ENCODE data around the gene GPR142. TPM values are rescaled to one million over a fixed set of nuclear protein-coding genes. Genes with fewer than 3 reads are reported as not detected.

GPR142 gene
- total and polyA plus RNA-seq, 2 donors (not counting 3 experiments of a cell fraction or from before 2014, with no cell fraction given) = not detected

DNA sequence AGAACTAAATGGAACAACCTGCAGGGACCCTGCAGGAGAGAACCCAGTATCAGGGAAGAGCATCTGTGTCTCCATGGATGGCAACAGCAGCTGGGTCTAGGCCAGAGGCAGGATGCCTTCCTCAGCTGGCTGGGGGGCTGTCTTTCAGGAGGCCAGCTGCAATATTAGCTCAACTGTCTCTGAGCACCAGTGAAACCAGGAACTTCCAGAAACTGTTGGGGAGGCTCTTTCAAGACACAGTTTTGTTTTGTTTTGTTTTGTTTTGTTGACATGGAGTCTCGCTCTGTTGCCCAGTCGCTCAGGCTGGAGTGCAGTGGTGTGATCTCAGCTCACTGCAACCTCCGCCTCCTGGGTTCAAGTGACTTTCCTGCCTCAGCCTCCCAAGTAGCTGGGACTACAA lies 7.6 kb downstream of the GPR142 start:
- no peak overlapping the region for H3K27ac ChIP-seq (ENCODE audit: insufficient read depth, low read depth, low read length)
- no peaks in the 10 kb centered on the region for H3K9me1 ChIP-seq (replicated peaks; ENCODE audit: control insufficient read depth, extremely low read depth, insufficient read depth, low read length)
- ChIA-PET CTCF (no interaction called here), POLR2A (no interaction called here)
- H3K4me3 ChIP-seq (replicated peaks in 1 of 3; ENCODE audit: insufficient read depth in 1 of 3, low read depth in 1 of 3, low read length in 3 of 3) = no peak overlapping the region
- intact Hi-C loops (cut with micrococcal nuclease) (no loop called here), dilution Hi-C loops (cut with MboI; ENCODE audit: extremely low pct_ligation_motif_present, low sequenced_read_pairs) (no loop called here)
- no peak for FAIRE-seq
- H3K9ac ChIP-seq (replicated peaks; ENCODE audit: extremely low read depth, insufficient read depth, low read length) = no peak overlapping the region
- no peak overlapping the region for H3K4me2 ChIP-seq (ENCODE audit: insufficient read depth, low read length)
- H3K4me1 ChIP-seq (ENCODE audit: control insufficient read depth, extremely low read depth, insufficient read depth, low read length) = no peaks in the 10 kb centered on the region
- H3K79me2 ChIP-seq (ENCODE audit: control insufficient read depth, insufficient read depth, low read length) = no peaks in the 10 kb centered on the region
- no TSS peak for BruUV-seq (replicated peaks)
- no peak for TF ChIP-seq POLR2A (IDR thresholded peaks at IDR 0.05; ENCODE audit: low read depth, low read length)
- no peak for TF ChIP-seq MYC (IDR thresholded peaks at IDR 0.05; ENCODE audit: low read depth, low read length)
- no peak for TF ChIP-seq EZH2 (IDR thresholded peaks at IDR 0.05; ENCODE audit: borderline replicate concordance, low read depth, low read length, severe bottlenecking)
- no peak for DNase-seq (ENCODE audit: low read depth, low spot score)
- H2AFZ ChIP-seq (ENCODE audit: low read depth, low read length) = no peak overlapping the region
- no peaks in the 10 kb centered on the region for H3K36me3 ChIP-seq (ENCODE audit: control insufficient read depth in 2 of 2, extremely low read depth in 1 of 2, insufficient read depth in 2 of 2, low read length in 2 of 2)
- no peaks in the 10 kb centered on the region for H3K27me3 ChIP-seq (ENCODE audit: control insufficient read depth in 2 of 2, insufficient read depth in 2 of 2, low read length in 2 of 2)
- no peaks in the 10 kb centered on the region for H4K20me1 ChIP-seq (replicated peaks; ENCODE audit: control insufficient read depth, extremely low read depth, insufficient read depth, low read length)
- no peaks in the 10 kb centered on the region for H3K9me3 ChIP-seq (replicated peaks; ENCODE audit: control insufficient read depth, insufficient read depth, low read length)

DNA sequence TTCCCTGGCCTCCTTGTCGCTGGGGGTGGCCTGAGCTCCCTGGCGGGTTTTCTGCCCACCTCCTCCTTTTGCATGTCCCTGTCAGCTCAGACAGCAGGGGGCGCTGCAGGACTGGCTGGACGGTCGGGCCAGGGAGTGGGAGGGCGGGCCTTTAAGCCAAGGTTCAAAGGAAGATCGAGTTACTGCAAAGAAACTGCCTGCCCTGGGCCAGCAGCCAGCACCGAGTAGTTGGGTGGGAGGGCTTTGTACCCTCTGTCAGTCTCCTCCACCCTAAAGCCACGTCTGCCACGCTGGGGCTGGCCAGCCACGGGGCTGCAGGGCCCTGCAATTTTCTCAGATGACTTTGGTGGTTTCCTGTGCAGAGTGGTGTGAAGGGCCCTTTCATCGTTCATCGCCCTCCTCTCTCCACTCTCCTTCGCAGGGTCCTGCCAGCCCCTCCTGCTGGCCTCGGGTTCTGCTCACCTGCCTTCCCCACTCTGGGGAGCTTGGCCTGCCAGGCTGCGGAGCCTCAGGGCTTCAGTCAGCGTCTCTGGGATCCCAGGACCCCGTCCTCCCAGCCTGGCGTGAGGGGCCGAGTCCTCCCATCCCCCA lies 12.3 kb downstream of the GPR142 start:
- no peaks in the 10 kb centered on the region for H4K20me1 ChIP-seq (replicated peaks; ENCODE audit: control insufficient read depth, extremely low read depth, insufficient read depth, low read length)
- no peaks in the 10 kb centered on the region for H3K9me3 ChIP-seq (replicated peaks; ENCODE audit: control insufficient read depth, insufficient read depth, low read length)
- no peaks in the 10 kb centered on the region for H3K27me3 ChIP-seq (ENCODE audit: control insufficient read depth in 2 of 2, insufficient read depth in 2 of 2, low read length in 2 of 2)
- H3K4me1 ChIP-seq (ENCODE audit: control insufficient read depth, extremely low read depth, insufficient read depth, low read length) = no peaks in the 10 kb centered on the region
- H3K9ac ChIP-seq (replicated peaks; ENCODE audit: extremely low read depth, insufficient read depth, low read length) = no peak overlapping the region
- DNase-seq (ENCODE audit: low read depth, low spot score) (peak; percentile 64), FAIRE-seq (peak; percentile 58)
- no peak overlapping the region for H3K27ac ChIP-seq (ENCODE audit: insufficient read depth, low read depth, low read length)
- dilution Hi-C loops (cut with MboI; ENCODE audit: extremely low pct_ligation_motif_present, low sequenced_read_pairs) (no loop called here), intact Hi-C loops (cut with micrococcal nuclease) (loop anchor here (1.0 kb wide), 2 partner anchors 78 to 114 kb away; no protein-coding TSS in a partner anchor)
- H3K4me2 ChIP-seq (ENCODE audit: insufficient read depth, low read length) = no peak overlapping the region
- no TSS peak for BruUV-seq (replicated peaks)
- H2AFZ ChIP-seq (ENCODE audit: low read depth, low read length) = no peak overlapping the region
- ChIA-PET CTCF (interaction anchor here (0.6 to 5.0 kb wide), 47 partner anchors 9 to 579 kb away, joined by 3 to 221 read pairs (median 4); partner anchors contain the start of genes GPR142 and RAB37), POLR2A (no interaction called here)
- H3K79me2 ChIP-seq (ENCODE audit: control insufficient read depth, insufficient read depth, low read length) = no peaks in the 10 kb centered on the region
- no peaks in the 10 kb centered on the region for H3K9me1 ChIP-seq (replicated peaks; ENCODE audit: control insufficient read depth, extremely low read depth, insufficient read depth, low read length)
- no peak overlapping the region for H3K4me3 ChIP-seq (replicated peaks in 1 of 3; ENCODE audit: insufficient read depth in 1 of 3, low read depth in 1 of 3, low read length in 3 of 3)
- TF ChIP-seq MYC (IDR thresholded peaks at IDR 0.05; ENCODE audit: low read depth, low read length) = no peak
- no peak for TF ChIP-seq POLR2AphosphoS5 (IDR thresholded peaks at IDR 0.05; ENCODE audit: insufficient read depth, low read depth, low read length)
- TF ChIP-seq EZH2 (IDR thresholded peaks at IDR 0.05; ENCODE audit: borderline replicate concordance, low read depth, low read length, severe bottlenecking) = no peak
- TF ChIP-seq, protein P1, sequence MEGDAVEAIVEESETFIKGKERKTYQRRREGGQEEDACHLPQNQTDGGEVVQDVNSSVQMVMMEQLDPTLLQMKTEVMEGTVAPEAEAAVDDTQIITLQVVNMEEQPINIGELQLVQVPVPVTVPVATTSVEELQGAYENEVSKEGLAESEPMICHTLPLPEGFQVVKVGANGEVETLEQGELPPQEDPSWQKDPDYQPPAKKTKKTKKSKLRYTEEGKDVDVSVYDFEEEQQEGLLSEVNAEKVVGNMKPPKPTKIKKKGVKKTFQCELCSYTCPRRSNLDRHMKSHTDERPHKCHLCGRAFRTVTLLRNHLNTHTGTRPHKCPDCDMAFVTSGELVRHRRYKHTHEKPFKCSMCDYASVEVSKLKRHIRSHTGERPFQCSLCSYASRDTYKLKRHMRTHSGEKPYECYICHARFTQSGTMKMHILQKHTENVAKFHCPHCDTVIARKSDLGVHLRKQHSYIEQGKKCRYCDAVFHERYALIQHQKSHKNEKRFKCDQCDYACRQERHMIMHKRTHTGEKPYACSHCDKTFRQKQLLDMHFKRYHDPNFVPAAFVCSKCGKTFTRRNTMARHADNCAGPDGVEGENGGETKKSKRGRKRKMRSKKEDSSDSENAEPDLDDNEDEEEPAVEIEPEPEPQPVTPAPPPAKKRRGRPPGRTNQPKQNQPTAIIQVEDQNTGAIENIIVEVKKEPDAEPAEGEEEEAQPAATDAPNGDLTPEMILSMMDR (IDR thresholded peaks at IDR 0.05; ENCODE audit: extremely low read depth in 1 of 2, insufficient read depth in 1 of 2, low read depth in 1 of 2, low read length in 2 of 2) = peak; percentile 75 to 92
- TF ChIP-seq FOS (IDR thresholded peaks at IDR 0.05; ENCODE audit: borderline replicate concordance, insufficient read depth, low read length) = no peak
- H3K36me3 ChIP-seq (ENCODE audit: control insufficient read depth in 2 of 2, extremely low read depth in 1 of 2, insufficient read depth in 2 of 2, low read length in 2 of 2) = no peaks in the 10 kb centered on the region
